ENCODE data around the gene ZNF81. TPM values are rescaled to one million over a fixed set of nuclear protein-coding genes. Genes with fewer than 3 reads are reported as not detected.
"Not testable (repeated sequence)": the region's sequence is repeated elsewhere in the genome, so short reads cannot be mapped to it uniquely, and the experiment has no call there.

The ZNF81 gene
- total and polyA plus RNA-seq, 2 of the 13 experiments (the other 11 are each of a cell fraction or from before 2014, with no cell fraction given): 1.4 to 3.2 TPM

- intact Hi-C loops (cut with micrococcal nuclease; ENCODE audit: unreplicated experiment): no loop called here
- H3K4me3 ChIP-seq (replicated peaks in 1 of 3; ENCODE audit: insufficient read depth in 1 of 3, low read depth in 2 of 3, low read length in 3 of 3): no peak overlapping the region
- ATAC-seq: no peak
These were observed 119.3 kb downstream of the ZNF81 start for GRCh38 chrX:47956016-47956415.

GRCh38 chrX:47958206-47958605, 121.5 kb downstream of the ZNF81 start:
- H4K20me1 ChIP-seq (ENCODE audit: insufficient read depth, low read length): not testable (repeated sequence)
- no CpG with 5 or more reads among the region's 4 CpGs for WGBS (ENCODE audit: low lambda C conversion rate)

More at GRCh38 chrX:47956016-47956415, 119.3 kb downstream of the ZNF81 start:
- DNase-seq (ENCODE audit: low spot score): no peak
- Histone ChIP-seq H2AFZ (ENCODE audit: low read length) (no peak overlapping the region), H3K4me2 (ENCODE audit: low read depth, low read length) (no peak overlapping the region), H3K36me3 (replicated peaks in 1 of 2; ENCODE audit: control insufficient read depth in 1 of 2, insufficient read depth in 2 of 2, low read length in 2 of 2) (no peaks in the 10 kb centered on the region), H4K20me1 (ENCODE audit: insufficient read depth, low read length) (no peaks in the 10 kb centered on the region), H3K79me2 (ENCODE audit: insufficient read depth, low read length) (no peaks in the 10 kb centered on the region), H3K9ac (ENCODE audit: insufficient read depth, low read depth, low read length) (no peak overlapping the region), H3K4me1 (ENCODE audit: insufficient read depth, low read length) (peaks cover 9% of the 10 kb centered on the region), H3K9me3 (ENCODE audit: low read length) (peaks cover 9% of the 10 kb centered on the region; the same call in 1 of the 2 replicates), H3K27me3 (ENCODE audit: control insufficient read depth in 1 of 2, insufficient read depth in 2 of 2, low read length in 2 of 2) (no peaks in the 10 kb centered on the region), H3K27ac (ENCODE audit: extremely low read length, insufficient read depth, low read length) (no peak overlapping the region)
- CTCF ChIA-PET (ENCODE audit: low intra/inter-chr PET ratio, low total read pairs): no interaction called here
- FAIRE-seq: no peak
- BruUV-seq (replicated peaks): no TSS peak
- 75% methylated on average over 5 of the region's 13 CpGs for WGBS (ENCODE audit: low lambda C conversion rate)
- no peak for TF ChIP-seq ZNF512 (CRISPR knock-in tag; IDR thresholded peaks at IDR 0.05)
- no peak for TF ChIP-seq BCL6 (CRISPR knock-in tag; IDR thresholded peaks at IDR 0.05)
- TF ChIP-seq PITX1 (CRISPR knock-in tag; IDR thresholded peaks at IDR 0.05): no peak
- TF ChIP-seq TRIM24 (CRISPR knock-in tag; IDR thresholded peaks at IDR 0.05): no peak
- TF ChIP-seq HDAC1 (CRISPR knock-in tag; IDR thresholded peaks at IDR 0.05): no peak
- TF ChIP-seq ZNF589 (CRISPR knock-in tag; conservative IDR thresholded peaks at IDR 0.05): no peak
- no peak for TF ChIP-seq ZNF569 (CRISPR knock-in tag; IDR thresholded peaks at IDR 0.05; ENCODE audit: borderline replicate concordance)
- TF ChIP-seq ISL2 (CRISPR knock-in tag; IDR thresholded peaks at IDR 0.05): no peak
- TF ChIP-seq KMT2B (CRISPR knock-in tag; IDR thresholded peaks at IDR 0.05): no peak
- no peak for TF ChIP-seq GATAD1 (CRISPR knock-in tag; IDR thresholded peaks at IDR 0.05)
- in situ Hi-C loops (cut with HindIII; ENCODE audit: extremely low pct_ligation_motif_present, low pct_unique_long_range_greater_than_20kb): no loop called here
- POLR2A ChIA-PET: no interaction called here

More at GRCh38 chrX:47958206-47958605, 121.5 kb downstream of the ZNF81 start:
- H3K9ac ChIP-seq (ENCODE audit: insufficient read depth, low read depth, low read length); in situ Hi-C loops (cut with HindIII; ENCODE audit: extremely low pct_ligation_motif_present, low pct_unique_long_range_greater_than_20kb); H3K4me2 ChIP-seq (ENCODE audit: low read depth, low read length); H3K4me3 ChIP-seq (replicated peaks in 1 of 3; ENCODE audit: insufficient read depth in 1 of 3, low read depth in 2 of 3, low read length in 3 of 3); ATAC-seq; H3K27ac ChIP-seq (ENCODE audit: extremely low read length, insufficient read depth, low read length); H3K4me1 ChIP-seq (ENCODE audit: insufficient read depth, low read length); H2AFZ ChIP-seq (ENCODE audit: low read length); H3K79me2 ChIP-seq (ENCODE audit: insufficient read depth, low read length); H3K9me3 ChIP-seq (ENCODE audit: low read length); H3K36me3 ChIP-seq (replicated peaks in 1 of 2; ENCODE audit: control insufficient read depth in 1 of 2, insufficient read depth in 2 of 2, low read length in 2 of 2); H3K27me3 ChIP-seq (ENCODE audit: control insufficient read depth in 1 of 2, insufficient read depth in 2 of 2, low read length in 2 of 2); DNase-seq (ENCODE audit: low spot score); FAIRE-seq; BruUV-seq (replicated peaks): not testable (repeated sequence)
- intact Hi-C loops (cut with micrococcal nuclease; ENCODE audit: unreplicated experiment): loop anchor here (2.0 kb wide), 1 partner anchor 67 kb away; no protein-coding TSS in a partner anchor
- CTCF ChIA-PET (ENCODE audit: low intra/inter-chr PET ratio, low total read pairs): interaction anchor here (4.0 kb wide), 1 partner anchor 68 kb away, joined by 30 read pairs; no protein-coding TSS in a partner anchor
- POLR2A ChIA-PET: interaction anchor here (1.1 kb wide), 1 partner anchor 63 kb away, joined by 3 read pairs; no protein-coding TSS in a partner anchor
